ENCODE results near the gene SEZ6L.
A peak's percentile ranks its signal among the peaks of the same experiment; 100 is the strongest.
"Not testable (repeated sequence)": the region's sequence is repeated elsewhere in the genome, so short reads cannot be mapped to it uniquely, and the experiment has no call there.

The SEZ6L gene

GRCh38 chr22:26391623-26392022, 222.4 kb downstream of the SEZ6L start:
- no peak for DNase-seq

DNA sequence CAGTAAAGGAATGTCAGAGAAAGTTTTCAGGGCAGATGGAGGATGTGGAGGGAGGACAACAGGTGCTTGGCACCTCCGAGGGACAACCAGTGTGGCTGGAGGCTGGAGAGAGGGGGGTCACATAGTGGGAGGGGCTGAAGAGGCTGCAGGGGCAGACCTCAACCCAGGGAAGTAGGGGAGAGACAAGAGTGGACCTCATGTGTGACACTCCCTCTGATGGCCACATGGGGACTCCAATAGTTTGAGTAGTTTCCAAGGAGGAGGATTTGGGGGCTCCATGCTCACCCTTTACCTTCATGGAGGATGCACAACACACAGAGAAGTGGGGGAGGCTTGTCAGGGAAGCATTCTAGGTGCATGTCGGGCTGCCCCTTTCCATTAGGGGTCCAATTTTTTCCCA, 224.7 kb downstream of the SEZ6L start:
- DNase-seq = no peak

DNA sequence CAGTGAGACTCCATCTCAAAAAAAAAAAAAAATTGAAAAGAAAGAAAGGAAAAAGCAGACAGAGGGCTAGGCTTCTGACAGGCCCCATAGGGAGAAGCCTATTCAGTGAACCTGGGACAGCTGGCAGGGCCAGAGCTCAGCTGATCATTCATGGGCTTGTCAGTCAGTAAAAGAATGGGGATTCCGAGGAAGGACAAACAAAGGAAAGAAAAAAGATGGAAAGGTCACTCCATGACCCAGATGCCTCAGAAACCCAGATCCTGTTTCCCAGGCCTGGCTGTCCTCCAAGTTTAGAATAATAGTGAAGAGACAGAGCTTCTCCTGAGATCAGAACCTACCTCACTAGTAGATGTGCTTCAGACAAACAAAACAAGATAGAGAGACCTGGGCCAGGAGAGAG, 225.5 kb downstream of the SEZ6L start:
- DNase-seq = no peak

GRCh38 chr22:26395926-26396325, 226.7 kb downstream of the SEZ6L start:
- DNase-seq = no peak

- DNase-seq = peak; percentile 37
Observed at GRCh38 chr22:26398741-26399153, 229.5 kb downstream of the SEZ6L start.

GRCh38 chr22:26399289-26399688, 230.0 kb downstream of the SEZ6L start:
- DNase-seq = no peak

DNA sequence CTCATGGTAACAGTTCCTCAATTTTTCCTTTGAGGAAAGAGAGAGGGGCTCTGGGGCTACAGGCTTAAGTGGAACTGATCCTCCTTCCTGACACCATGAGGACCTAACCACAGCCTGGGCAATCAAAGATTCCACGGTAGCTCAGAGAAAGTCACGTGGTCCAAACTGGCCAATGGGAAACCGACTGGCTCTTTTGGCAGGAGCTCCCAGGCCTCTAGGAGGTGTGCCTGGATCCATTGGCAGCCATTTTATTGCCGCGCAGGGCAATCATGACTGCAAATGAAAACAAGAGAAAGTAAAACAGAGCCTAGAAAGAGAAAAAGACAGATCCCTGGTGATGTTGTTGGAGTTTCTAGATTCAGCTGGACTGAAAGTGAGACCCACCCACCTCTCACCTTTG, 232.5 kb downstream of the SEZ6L start:
- DNase-seq = no peak

DNA sequence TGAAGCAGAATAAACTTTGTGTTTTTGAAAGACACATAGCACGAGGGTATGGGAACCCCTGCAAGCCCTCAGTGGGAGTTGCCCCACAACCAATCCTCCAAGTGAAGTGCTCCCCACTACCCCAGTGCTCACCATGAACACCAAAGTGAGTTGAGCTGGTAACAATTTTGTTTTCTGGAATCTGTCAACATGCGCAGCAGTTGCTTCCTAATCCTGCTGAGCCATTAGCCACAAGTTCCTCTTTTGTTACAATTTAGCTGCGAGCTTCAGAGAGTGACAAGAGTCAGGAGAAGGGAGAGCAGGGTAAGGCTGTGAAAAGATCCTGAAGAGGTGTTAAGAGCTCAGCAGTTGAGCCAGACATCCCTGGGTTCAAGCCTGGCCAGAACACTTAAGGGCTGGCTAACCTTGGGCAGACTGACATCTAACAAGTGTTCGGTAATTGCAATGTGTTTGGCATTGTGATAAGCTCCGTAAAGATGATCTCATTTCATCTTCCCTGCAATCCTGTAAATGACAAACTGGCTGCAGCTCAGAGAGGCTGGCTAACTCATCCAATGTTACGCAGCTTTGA, 235.7 kb downstream of the SEZ6L start:
- DNase-seq = no peak

DNA sequence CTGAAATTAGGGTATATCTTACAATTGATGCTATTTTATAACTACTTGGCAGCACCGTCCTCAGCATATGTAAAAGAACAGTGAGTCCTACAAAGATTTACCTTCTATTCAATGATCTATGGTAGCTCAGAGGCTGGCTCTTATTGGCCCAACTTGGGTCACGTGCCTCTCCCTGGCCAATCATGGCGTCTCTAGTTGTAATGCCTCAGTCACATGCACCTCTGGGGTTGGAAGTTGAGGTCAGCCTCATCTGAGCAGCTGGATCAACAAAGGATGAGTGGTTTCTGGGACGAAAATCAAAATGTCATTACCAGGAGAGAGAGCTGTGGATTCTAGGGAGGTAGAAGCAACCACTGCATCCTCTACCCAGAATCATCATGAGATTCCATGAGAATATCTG, 236.9 kb downstream of the SEZ6L start:
- DNase-seq = no peak

DNA sequence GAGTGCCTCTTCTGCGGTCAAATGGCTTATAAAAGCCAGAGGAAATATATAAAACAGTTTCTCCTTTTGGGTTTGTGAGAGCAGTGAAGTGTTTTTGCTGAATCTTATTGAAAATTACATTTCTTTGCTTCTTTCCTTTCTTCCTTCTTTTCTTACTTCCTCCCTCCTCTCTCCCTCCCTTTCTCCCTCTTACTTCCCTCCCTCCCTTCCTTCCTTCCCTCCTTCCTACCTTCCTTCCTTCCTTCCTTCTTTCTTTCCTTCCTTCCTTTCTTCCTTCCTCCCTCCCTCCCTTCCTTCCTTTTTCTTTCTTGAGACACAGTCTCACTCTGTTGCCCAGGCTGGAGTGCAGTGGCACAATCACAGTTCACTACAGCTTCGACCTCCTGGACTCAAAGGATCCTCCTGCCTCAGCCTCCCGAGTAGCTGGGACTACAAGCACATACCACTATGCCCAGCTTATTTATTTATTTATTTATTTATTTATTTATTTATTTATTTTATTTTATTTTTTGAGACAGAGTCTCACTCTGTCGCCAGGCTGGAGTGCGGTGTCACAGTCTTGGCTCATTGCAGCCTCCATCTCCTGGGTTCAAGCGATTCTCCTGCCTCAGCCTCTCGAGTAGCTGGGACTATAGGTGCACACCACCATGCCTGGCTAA, 239.4 kb downstream of the SEZ6L start:
- DNase-seq = not testable (repeated sequence)

DNA sequence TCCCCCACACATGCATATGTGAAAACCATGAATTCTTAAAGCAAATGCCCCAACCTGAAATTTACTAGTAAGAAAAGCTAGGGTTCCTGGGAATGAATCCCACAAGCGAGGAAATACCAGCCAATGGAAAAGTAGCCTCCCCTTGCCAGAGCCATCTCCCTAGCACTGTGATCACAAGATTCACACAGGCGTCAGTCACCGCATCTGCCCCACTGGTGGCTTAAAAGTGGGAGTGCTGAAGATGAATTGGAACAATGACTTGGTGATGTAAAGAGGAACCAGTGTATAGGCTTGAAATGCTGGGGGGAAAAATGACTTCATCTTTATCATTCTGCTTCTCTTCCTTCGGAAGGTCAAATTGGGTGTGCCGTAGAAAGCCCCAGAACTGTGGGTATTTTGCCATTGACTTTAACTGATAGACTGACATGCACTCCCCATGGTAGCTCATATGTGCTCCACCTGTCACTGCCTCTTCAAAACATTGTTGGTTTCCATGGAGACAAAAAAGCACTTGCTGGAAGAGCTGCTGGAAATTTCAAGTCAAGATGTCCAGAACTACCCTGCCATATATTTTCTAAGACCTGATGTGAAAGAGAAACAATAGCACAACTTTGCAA, 240.6 kb downstream of the SEZ6L start:
- DNase-seq = no peak

DNA sequence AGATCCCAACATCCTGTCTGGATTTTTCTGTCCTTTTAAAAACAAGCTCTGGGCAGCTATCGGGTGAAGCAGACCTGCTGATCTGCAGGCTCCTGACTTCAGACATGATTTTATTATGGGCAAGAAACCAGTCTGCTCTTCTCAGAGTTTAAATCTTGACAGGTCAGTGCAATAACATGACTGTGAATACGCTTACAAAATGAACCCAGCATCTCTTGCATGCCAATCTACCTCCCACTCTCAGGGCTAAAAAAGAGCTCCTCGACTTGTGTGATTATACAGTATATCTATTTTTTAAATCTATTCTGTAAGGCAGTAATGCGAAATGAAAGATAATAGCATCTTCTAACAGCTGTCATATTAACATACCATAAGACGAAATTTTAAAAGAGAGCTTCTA, 241.1 kb downstream of the SEZ6L start:
- DNase-seq = no peak

DNA sequence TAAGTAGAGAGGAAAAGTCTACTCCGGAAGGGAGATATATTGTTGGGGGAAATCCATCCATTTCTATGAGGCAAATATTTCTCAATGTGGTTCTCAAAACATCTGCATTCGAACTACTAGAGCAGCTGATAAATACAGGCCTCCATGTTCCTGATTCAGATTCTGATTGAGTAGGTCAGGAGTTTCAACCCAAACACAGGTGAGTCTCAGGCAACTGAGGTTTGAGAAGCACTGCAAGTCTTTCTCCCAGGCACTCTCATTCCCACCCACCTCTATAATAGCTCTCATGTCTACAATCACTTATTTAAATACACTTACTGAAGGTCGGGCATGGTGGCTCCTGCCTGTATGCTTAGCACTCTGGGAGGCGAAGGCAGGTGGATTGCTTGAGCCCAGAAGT, 245.1 kb downstream of the SEZ6L start:
- DNase-seq = no peak

- DNase-seq = no peak
Observed at GRCh38 chr22:26416256-26416655, 247.0 kb downstream of the SEZ6L start.

DNA sequence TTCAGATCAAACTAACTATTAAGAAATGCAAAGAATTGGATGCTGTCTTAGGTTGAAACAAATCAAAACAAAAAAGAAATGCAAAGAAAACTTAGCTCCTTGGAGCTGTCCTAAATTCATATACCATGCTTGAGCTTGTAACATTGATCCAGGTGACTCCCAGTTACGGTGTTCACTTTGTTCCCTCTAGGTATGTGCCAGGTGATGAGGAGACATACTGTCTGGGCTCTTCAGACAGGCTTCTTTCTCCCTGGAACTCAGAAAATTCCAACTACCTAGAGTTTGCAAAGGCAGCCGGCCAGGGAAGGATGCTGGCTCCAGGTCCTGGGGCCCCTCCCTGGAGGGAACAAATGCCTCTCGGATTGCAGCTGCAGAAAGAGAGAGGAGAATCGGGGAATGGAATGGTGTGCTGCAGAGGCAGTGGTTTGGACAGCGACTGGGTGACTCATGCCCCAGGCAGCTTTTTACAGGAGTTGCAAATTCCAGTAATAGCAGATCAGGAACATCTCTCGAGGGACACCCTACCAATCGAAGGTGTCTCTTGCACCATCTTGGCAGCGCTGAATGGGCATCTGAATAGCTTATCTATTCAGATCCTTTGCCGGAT, 247.5 kb downstream of the SEZ6L start:
- no peak for DNase-seq

- DNase-seq = no peak
Observed at GRCh38 chr22:26417406-26417805, 248.1 kb downstream of the SEZ6L start.

DNA sequence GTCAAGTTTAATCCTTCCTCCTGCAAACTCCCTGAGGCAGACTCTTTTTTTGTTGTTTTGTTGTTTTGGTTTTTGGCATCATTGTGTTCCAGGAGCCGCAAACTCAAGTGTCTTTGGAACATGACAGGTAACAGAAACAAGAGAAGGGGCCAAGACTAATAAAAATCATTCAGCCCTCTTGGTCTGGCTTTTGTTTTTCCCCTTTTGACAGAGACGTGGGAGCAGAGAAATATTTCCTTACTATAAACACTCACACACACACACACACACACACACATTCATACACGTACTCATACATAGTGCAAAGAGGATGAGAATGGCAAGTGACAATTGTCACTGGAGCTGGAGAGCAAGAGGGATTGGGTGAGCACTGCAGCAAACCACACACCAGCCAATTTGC, 249.4 kb downstream of the SEZ6L start:
- DNase-seq = no peak

GRCh38 chr22:26426924-26427323, 257.7 kb downstream of the SEZ6L start:
- DNase-seq = no peak

- DNase-seq = peak; percentile 82
Observed at GRCh38 chr22:26428515-26429457, 259.5 kb downstream of the SEZ6L start, which contains the start of gene ASPHD2. Gene ASPHD2, plus strand, starts transcription at chr22:26429260. Its CDS starts 4,356 bp downstream, at chr22:26433616.

GRCh38 chr22:26429458-26430286, 260.4 kb downstream of the SEZ6L start:
- no peak for DNase-seq

DNA sequence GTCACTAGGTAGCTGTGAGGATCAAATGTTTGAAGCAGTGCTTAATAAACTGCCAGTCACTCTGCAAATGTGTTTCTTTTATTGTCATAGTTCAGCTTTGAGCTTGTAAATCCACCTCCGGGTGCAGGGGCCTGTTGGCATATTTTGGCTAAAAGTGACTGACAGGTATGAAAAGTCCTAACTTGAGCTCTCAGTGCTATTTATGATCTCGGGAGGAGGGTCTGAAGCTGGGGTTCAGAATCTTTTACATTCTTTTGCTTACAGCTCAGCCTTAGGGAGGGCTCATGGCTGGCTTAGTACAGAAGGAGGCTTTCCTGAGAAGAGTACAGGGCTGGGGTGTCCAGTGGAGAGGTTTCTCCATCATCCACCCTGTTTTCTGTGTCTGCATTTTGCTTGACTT, 261.3 kb downstream of the SEZ6L start:
- no peak for DNase-seq

Measured in central memory CD4-positive, alpha-beta T cell (primary cell).